HCT116 (cell line): Measurements from ENCODE around the gene PLCB1.

ENCODE experiments used
- CEBPB ChIP-seq: IDR thresholded peaks from 2 replicates; pipeline ENCODE4 v1.6.1; 2012; ENCODE audit warnings: low read depth
- CTCF ChIP-seq, 3 experiments: fragments of 200-600 bp in 1 of 3; sonication (generic) in 1 of 3; IDR thresholded peaks in 2 of 3; conservative IDR thresholded peaks in 1 of 3; 2 replicates each; pipeline ENCODE4 v1.5.1; 2012 to 2017; ENCODE audit warnings: low read depth in 2 of 3, low read length in 2 of 3, antibody characterized with exemption in 1 of 3, borderline replicate concordance in 1 of 3, control low read depth in 1 of 3, mild to moderate bottlenecking in 1 of 3, mixed read lengths in 1 of 3, mixed run types in 1 of 3, moderate library complexity in 1 of 3; ENCODE audit not compliant: insufficient read depth in 1 of 3
- EZH2 ChIP-seq: fragments of 200-600 bp; sonication (generic); IDR thresholded peaks from 2 replicates; pipeline ENCODE4 v1.6.1; 2017; ENCODE audit warnings: antibody characterized with exemption, mixed run types
- JUND ChIP-seq: IDR thresholded peaks from 2 replicates; pipeline ENCODE4 v1.6.1; 2012
- POLR2A ChIP-seq: IDR thresholded peaks from 2 replicates; pipeline ENCODE4 v1.7.0; 2011; ENCODE audit warnings: borderline replicate concordance; ENCODE audit not compliant: insufficient read depth, insufficient read length; ENCODE audit errors: extremely low read depth
- POLR2AphosphoS5 ChIP-seq: IDR thresholded peaks from 2 replicates; pipeline ENCODE4 v1.6.1; 2011; ENCODE audit warnings: mild to moderate bottlenecking, low read depth, low read length, moderate library complexity
- RAD21 ChIP-seq: IDR thresholded peaks from 2 replicates; pipeline ENCODE4 v1.6.1; 2012; ENCODE audit warnings: low read depth, mild to moderate bottlenecking
- ZNF274 ChIP-seq: fragments of 200-500 bp; sonication (Bioruptor generic); IDR thresholded peaks from 2 replicates; pipeline ENCODE4 v1.6.1; 2014; ENCODE audit warnings: mild to moderate bottlenecking, low read depth, low read length, inconsistent platforms

- TF ChIP-seq POLR2AphosphoS5 (no peak), CTCF (IDR thresholded peaks at IDR 0.05 in 2 of 3, conservative IDR thresholded peaks at IDR 0.05 in 1 of 3; ENCODE audit: borderline replicate concordance in 1 of 3, insufficient read depth in 1 of 3, low read depth in 2 of 3, low read length in 2 of 3) (no peak), EZH2 (no peak), CEBPB (no peak), ZNF274 (no peak), POLR2A (no peak), JUND (no peak), RAD21 (no peak)
Measured at GRCh38 chr20:8740265-8740664, 608.2 kb downstream of the PLCB1 start.
